Measurements from ENCODE around the gene SRBD1.

GRCh38 chr2:45468279-45468678 lies 142.8 kb downstream of the SRBD1 start:
- TF ChIP-seq CTCF (conservative IDR thresholded peaks at IDR 0.05 in 1 of 2, IDR thresholded peaks at IDR 0.05 in 1 of 2; ENCODE audit: extremely low read depth in 1 of 2, insufficient read depth in 1 of 2, low read depth in 1 of 2, low read length in 2 of 2) (no peak), EZH2 (IDR thresholded peaks at IDR 0.05; ENCODE audit: borderline replicate concordance, low read length) (no peak)
